AG20443 (cell line): ENCODE results near the gene COL21A1.

ENCODE experiments used
- DNase-seq: peaks from one replicate; pipeline ENCODE4 v3.0.0; 2012; ENCODE audit warnings: low spot score, mixed read lengths

The COL21A1 gene

DNA sequence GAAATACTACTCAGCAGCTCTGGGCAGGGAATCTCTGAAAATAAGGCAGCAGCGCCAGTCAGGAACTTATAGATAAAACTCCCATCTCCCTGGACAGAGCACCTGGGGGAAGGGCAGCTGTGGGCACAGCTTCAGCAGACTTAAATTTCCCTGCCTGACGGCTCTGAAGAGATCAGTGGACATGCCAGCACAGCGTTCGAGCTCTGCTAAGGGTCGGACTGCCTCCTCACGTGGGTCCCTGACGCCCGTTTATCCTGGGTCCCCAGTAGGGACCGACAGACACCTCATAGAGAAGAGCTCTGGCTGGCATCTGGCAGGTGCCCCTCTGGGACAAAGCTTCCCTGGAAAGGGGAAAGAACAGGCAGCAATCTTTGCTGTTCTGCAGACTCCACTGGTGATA, 59.0 kb downstream of the COL21A1 start:
- no peak for DNase-seq

DNA sequence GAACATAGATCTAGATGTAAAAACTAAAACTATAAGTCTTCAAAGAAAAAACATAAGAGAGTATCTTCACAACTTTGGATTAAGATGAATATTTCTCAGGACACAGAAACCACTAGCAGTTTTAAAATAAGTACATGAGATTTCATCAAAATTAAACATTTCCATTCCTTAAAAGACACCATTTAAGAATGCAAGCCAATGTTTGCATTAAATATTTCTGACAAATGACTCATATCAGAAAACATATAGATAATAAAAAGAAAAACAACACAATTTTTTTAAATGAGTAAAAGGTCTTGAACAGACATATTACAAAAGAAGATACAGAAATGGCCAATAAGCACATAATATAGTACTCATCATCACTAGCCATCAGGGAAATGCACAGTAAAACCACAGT, 59.7 kb downstream of the COL21A1 start:
- DNase-seq, result no peak

DNA sequence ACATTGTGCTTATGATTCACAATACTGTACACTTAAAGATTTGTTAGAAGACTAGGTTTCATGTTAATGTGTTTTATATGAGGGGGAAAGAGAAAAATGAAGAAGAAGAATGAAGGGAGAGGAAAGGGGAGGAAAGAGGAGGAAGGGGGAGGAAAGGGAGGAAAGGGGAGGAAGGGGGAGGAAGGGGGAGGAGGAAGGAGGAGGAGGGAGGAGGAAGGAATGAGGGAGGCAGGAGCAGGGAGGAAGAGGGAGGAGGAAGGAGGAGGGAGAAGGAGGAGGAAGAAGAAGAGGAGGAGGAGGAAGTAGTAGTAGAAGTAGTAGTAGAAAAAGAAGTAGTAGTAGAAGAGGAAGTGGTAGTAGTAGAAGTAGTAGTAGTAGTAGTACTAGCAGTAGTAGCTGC, 70.6 kb downstream of the COL21A1 start:
- no peak for DNase-seq

DNA sequence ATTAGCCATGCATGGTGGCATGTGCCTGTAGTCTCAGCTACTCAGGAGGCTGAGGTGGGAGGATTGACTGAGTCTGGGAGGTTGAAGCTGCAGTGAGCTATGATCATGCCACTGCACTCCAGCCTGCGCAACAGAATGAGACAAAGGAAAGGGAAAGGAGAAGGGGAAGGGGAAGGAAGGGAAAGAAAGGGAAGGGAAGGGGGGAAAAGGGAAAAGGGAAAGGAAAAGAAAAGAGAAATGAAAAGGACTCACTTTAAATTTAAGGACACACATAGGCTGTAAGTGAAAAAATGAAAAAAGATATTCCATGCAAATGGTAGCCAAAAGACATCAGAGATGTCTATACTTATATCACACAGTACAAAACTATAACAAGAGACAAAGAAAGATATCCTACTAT, 74.2 kb downstream of the COL21A1 start:
- DNase-seq, result no peak

DNA sequence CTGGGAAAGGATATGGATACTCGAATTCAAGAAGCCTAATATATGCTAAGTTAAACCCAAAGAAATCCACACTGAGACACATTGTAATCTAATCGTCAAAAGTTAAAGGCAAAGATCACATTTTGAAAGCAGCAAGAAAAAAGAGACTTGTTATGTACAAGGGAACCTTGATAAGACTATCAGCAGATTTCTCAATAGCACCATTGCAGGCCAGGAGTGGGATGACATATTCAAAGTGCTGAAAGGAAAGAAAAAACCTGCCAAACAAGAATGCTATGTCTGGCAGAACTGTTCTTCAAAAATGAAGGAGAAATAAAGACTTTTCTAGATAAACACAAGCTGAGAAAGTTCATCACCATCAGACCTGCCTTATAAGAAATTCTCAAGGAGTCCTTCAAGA, 75.2 kb downstream of the COL21A1 start:
- no peak for DNase-seq

DNA sequence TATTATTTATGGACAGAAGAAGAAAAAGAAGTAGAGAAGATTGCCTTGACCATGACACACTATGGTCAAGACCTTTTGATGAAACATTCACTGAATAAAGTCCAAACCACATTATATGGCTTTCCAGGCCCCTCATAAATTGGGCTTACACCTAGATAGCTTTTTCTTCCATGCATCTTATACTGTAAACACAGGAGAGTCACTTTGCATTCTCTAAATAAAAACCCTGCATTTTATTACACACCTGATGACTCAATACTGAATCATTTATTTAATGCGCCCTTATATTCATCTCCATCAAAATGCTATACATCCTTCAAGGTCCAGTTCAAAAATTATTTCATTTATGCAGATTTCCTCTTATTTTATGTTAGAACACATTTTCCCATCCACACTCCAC, 78.0 kb downstream of the COL21A1 start:
- DNase-seq, result no peak

DNA sequence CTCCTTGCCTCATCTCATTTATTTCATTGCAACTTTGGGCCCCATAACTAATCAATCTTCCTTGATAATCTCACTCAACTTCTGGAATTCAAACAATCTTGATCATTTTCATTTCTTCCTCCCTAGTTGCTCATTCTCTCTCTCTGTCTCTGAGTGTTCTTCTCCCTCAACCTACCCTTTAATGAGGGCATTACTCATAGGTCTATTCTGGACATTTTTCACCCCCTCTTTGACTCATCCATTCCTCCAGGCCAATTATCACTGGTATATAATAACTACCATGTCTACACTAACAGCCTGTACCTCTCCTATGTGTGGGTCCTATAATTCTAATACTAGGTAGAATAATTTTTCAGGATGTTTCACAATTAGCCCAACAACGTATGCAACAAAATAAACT, 78.8 kb downstream of the COL21A1 start:
- DNase-seq, result no peak

DNA sequence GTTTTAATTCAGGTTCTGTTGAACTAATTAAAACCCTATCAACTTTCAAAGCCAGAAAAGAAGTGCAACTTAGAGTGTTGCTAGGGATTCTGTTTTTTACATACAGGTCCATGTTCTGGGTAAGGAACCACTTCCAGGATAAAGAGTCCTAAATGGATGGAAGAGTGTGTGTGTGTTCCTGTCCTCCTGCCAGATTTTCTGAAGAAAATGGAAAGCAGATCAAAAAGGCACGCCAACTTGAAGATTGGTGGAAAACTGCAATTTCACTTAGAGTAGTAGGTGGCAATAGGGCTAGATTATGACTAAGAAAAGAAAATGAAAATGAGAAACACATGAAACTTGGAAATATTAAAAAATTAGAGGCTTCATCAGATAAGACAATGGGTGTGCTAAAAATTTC, 85.3 kb downstream of the COL21A1 start:
- no peak for DNase-seq

DNA sequence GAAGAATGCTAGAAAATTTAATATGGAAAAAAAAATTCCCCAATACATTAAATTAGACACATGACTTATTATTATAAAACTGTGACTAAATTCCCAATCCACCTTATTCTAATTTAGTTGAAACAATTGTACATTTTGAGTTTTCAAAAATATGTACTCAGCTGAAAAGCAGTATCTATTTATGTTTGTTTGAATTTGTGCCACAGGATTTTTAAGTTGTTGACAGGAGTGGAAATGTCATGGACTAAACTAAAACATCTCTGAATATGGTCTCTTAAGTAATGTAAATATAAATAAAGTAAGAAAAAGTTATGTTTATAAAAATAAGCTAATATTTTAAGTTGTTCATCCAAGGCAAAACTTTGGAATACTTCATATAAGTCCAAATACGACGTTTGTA, 86.9 kb downstream of the COL21A1 start:
- DNase-seq, result no peak

DNA sequence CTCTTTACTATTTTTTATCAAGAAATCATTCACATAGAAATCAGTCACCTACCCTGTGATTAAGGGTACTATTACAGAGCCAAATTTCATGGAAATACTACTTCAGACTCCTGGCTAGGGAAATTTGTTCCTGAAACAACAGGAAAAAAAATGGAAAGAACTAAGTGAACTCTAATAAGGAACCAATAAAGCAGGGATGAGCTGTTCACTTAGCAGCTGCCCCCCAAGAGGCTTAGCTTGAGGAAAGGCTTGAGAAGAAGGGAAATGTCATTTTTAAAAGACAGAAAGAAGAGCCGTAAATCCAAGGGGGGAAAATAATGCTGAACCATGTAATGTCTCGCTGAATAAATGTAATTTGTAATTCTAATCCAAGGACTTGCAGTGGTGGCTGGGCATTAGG, 88.8 kb downstream of the COL21A1 start:
- DNase-seq, result no peak

DNA sequence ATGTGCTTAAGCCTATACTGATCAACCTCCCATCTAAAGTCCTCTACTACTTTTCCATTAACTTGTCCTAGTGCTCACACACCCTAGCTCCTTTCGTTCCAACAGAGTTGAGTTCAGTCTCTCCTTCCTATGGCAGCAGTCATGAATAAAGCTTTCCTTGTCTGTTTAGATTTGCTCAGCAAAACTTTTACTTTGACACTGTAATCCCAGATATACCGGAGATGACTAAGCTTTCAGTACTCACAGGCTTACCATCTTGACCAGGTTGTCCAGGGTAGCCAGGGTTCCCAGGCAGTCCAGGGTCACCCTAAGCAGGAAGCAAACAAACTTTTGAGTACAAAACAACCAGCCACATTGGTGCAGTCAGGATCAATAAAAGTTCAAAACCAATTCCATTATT, 90.7 kb downstream of the COL21A1 start:
- no peak for DNase-seq

DNA sequence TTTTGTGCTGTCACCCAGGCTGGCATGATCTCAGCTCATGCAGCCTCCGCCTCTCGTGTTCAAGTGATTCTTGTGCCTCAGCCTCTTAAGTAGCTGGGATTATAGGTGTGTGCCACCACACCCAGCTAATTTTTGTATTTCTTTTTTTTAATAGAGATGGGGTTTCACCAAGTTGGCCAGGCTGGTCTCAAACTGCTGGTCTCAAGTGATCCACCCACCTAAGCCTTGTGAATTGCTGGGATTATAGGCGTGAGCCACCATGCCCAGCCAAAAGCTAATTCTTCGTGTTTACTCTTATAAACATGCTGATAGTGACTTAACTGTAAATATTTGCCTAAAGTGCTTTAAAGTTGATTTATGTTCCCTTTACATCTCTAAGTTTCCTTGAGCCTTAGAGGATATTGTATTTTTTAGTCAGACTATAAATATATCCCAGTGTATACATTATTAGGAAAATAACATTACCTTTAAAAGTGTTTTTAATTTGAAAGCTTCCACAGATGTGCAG, 91.7 kb downstream of the COL21A1 start:
- DNase-seq, result no peak

DNA sequence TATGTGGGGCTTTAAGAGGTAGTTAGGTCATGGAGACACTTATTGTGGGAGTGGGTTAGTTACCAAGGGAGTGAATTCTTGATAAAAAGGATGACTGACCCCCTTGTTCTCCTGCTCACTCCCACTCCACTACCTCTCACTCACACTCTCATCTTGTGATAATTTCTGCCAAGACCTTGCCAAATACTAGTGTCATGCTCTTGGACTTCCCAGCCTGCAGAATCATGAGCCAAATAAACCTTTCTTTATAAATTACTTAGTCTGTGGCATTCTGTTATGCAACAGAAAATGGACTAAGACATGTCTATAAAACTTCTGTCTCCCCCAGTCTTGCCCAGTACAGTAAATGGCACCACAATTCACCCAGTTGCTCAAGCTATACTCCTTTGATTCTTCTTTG, 93.3 kb downstream of the COL21A1 start:
- no peak for DNase-seq

DNA sequence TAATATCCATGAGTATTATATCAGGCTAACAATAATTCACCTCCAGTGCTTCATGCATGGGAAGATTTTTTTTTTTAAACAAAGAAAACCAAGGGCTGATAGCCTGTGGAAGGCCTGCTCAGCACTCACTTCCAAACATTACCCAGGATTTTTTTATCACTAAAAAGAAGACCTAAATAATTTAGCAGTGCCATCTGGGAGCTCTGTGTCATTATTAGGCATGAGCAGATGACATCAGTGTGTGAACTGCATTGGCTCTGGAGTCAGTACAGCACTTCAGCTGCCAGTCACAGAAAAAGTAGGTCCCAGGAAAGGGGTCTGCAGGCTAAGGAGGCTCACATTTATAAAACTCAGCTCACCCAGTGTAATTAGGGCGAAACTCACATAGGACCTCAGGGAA, 94.8 kb downstream of the COL21A1 start:
- no peak for DNase-seq

DNA sequence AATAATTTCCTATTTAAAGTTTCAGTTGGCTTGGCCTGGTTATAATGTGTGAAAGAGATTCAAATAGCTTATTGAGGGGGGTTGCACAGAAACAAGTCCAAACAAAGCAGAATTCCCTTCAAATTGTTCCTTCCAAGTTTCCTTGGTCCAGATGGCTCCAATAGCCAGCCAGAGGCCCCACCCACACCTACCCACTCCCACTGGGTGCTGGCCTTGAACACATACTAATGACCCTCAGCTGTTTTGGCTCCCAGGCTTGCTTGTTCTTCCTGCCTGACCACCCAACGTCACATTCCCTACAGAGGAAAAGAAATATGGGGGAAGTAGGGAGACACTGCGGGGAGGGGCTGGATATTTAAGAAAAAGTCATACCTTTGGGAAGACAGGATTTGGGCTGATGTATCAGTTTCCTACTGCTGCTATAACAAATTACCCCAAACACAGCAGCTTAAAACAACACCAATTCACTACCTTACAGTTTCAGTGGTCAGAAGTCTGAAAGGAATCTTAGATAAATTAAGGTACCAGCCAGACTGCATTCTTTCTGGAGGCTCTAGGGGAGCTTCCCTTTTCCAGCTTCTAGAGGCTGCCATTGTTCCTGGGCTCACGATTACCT, 95.7 kb downstream of the COL21A1 start:
- no peak for DNase-seq

DNA sequence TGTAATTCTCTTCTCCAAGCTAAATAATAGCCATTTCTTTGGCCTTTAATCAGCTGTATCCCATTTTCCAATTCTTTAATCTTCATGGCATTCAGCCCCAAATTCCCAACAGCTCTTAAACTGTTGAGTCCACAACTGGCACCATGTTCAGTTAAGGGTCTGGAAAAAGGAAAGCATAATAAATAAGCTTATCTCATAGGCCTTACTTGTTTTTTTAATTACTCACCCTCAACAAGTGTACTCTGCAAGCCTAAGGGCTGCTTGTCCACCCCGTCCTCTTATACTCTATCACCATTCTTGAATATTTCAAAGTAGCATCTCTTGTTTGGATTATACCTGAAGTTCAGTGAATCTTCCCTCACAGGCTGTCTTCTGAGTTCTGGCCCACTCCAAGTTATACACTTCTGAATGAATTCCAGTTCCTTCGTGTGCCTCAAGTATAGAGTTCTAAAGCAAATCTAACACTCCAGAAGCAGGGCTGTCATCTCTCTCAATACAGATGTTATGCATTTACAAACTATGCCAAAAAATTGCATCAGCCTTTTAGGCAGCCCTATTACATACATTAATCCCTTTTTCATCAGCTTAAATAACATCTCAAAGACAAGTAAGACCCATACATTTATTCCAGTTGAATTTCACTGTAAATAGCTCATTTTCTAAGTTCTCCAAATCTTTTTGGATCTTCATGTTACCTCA, 98.7 kb downstream of the COL21A1 start:
- DNase-seq, result no peak

DNA sequence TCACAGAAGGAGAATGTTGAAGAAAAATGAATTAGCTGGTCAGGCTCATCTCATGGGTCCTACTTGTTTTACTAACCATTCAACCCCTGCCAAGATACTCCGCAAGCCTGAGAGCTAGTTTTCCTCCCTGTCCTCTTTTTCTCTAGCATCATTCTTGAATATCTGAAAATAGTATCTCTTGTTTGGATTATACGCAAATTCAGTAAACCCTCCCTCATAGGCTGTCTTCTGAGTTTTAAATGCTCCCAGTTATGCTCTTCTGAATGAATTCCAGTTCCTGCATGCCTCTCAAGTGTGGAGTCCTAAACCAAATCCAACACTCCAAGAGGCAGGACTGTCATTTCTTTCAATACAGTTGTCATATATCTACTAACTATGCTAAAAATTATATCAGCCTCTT, 99.6 kb downstream of the COL21A1 start:
- DNase-seq, result no peak

DNA sequence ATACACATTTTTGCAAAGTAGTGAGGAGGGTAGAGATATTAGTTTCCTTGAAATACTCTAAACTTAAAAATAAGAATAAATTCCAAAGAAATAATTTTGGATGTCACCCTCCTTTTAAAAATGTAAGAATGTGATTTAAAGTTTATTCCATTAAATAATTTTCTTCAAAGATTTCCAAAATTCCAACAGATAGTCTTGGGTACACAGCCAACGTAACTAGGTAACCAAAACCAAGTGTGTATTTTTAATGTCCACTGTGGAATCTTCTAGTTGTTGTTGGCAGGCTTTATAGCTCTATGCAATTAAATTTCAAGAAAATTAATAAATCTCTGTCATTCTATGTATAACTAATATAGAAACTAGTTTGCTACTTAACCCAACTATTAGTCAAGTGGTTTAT, 101.3 kb downstream of the COL21A1 start:
- DNase-seq, result no peak

DNA sequence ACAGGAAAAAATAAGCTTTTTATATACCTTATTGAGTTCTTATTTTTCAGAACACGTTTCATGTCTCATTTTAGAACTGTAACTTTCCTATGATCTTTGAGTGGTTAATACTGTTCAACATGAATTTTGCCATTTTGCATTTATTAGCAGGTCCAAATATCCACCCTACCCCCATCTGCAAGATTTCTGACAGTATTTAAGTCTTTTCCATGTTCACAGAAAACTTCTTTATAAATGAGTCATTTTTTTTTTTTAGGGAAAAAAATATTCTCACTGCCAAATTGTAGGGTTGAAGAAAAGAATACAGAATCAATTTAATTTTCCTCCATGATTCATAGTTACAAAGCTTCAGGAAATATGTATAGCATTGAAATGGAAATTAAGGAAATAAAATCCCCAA, 101.8 kb downstream of the COL21A1 start:
- DNase-seq, result no peak

DNA sequence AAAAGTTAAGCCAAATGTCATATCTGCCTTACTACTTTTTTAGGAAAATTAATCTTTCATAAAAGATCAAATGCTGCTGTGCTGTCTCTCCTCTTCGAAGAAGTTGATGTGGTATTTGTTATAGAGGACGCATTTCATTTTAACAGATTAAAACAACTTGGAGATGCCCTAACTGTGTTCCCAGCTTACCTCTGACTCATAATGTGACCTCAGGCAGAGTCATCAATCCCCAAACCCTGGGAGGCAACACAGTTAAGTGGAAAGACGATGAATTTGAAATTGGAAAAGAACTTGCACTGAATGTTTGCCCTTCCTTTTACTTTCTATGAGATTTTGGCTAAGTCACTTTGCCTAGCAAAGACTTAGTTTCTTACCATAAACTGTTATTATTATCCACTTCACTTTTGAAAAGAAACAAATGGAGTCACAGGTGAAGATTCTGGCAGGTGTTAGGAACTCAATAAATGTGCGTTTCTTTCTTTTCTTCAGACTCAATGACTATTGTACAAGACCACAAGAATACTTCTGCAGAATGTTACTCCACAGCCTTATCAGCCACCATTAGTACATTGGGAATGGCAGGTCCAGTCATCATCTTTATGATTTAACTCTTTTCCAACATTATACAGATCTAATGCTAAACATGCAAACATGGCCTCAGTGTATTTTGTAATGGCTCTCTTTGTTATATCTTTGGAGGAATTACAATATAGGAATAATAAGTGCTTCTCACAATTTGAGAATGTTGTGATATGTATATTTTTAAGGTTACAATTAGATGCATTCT, 102.6 kb downstream of the COL21A1 start:
- peak; percentile 70 for DNase-seq

DNA sequence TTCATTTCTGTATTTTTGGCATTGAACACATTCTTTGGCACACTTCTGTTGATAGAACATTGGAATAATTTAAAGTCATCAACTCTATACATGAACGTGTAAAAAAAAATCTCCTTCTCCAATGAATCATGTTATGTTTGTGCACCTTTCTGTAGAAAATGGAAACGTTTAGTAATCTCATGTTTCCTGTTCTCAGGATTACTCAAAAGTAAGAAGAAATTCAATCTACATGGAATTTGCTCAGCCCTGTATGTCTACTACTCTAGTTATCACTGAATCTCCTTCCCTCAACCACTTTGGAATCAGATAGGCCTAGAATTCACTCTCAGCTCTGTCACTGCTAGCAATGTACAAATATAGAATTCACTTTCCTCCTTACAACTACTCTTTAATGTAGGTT, 103.6 kb downstream of the COL21A1 start:
- DNase-seq, result no peak

DNA sequence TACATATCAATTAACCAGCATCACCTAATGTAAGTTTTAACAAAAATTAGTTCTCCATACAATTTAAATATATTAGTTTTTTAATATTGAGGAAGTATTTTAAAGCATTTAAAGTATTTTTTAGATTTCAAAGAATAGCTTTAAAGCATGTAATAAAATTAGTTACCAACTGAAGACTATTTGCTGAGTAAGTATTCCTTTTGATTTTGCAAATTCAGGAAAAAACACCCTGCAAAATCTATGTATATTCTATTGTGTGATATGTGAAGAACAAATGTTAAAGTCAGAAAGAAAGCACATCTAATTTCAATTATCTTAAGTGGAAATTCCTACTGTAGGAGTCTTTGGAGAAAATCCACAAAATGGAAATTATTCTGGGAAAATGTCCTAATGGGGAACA, 107.3 kb downstream of the COL21A1 start:
- DNase-seq, result no peak

DNA sequence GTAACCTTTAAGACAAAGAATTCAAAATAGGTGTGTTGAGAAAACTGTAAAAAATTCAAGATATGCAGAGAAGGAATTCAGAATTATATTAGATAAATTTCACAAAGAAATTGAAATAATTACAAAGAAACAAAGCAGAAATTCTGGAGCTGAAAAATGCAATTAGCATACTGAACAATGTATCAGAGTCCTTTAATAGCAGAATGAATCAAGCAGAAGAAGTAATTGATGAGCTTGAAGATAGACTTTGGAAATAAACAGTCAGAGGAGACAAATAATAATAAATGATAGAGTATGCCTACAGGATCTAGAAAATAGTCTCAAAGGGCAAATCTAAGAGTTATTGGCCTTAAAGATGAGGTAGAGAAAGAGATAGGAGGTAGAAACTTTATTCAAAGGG, 131.7 kb downstream of the COL21A1 start:
- DNase-seq, result no peak
